Neural progenitor cell (in vitro differentiated cells): ENCODE data around the gene RNF144B.

ENCODE experiments used
- CTCF ChIP-seq: fragments of 200-600 bp; sonication (generic); IDR thresholded peaks from 2 replicates; pipeline ENCODE4 v1.5.1; 2017; ENCODE audit warnings: antibody characterized with exemption, mild to moderate bottlenecking
- EZH2 ChIP-seq: fragments of 200-600 bp; sonication (generic); IDR thresholded peaks from 2 replicates; pipeline ENCODE4 v1.6.1; 2017; ENCODE audit warnings: antibody characterized with exemption, mild to moderate bottlenecking, moderate library complexity
- EZH2phosphoT487 ChIP-seq: fragments of 200-600 bp; sonication (generic); IDR thresholded peaks from 2 replicates; pipeline ENCODE4 v1.6.1; 2017; ENCODE audit warnings: antibody characterized with exemption

DNA sequence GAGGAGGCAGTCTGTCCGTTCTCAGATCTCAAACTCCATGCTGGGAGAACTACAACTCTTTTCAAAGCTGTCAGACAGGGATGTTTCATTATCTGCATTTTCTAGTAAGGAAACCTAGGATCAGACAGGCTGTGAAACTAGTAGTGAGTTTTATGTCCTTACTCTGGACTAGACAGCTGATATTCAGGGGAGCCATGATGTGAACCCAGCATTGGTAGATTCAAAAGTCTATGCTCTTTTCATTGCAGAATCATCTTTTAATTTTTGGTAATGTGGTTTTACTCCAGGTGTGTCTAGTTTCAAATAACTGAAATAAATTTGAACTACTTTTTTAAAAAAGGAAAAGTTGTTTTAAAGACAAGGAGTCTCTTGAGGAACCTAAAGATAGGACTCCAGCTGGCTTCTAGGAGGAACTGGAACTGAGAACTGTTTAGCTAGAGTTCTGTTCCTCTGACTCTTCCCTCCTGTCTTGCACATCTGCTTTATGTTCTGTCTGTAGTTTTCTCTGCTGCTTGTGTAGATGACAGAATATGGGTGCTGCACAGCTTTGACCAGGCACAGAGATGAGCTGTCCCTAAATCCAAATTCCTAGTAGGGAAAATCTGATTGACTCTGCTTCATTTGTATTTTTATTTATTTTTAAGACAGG lies 27.8 kb upstream of the RNF144B start:
- TF ChIP-seq CTCF (no peak), EZH2 (no peak), EZH2phosphoT487 (no peak)
